Measurements from ENCODE around the gene ECSCR. TPM values are rescaled to one million over a fixed set of nuclear protein-coding genes. Genes with fewer than 3 reads are reported as not detected.
"Not testable (repeated sequence)": the region's sequence is repeated elsewhere in the genome, so short reads cannot be mapped to it uniquely, and the experiment has no call there.

The ECSCR gene, protein sequence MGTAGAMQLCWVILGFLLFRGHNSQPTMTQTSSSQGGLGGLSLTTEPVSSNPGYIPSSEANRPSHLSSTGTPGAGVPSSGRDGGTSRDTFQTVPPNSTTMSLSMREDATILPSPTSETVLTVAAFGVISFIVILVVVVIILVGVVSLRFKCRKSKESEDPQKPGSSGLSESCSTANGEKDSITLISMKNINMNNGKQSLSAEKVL
- 1 to 10 TPM in 1 of 2 experiments, under 1 TPM in 1; 0.55 to 1.2 TPM for total RNA-seq

DNA sequence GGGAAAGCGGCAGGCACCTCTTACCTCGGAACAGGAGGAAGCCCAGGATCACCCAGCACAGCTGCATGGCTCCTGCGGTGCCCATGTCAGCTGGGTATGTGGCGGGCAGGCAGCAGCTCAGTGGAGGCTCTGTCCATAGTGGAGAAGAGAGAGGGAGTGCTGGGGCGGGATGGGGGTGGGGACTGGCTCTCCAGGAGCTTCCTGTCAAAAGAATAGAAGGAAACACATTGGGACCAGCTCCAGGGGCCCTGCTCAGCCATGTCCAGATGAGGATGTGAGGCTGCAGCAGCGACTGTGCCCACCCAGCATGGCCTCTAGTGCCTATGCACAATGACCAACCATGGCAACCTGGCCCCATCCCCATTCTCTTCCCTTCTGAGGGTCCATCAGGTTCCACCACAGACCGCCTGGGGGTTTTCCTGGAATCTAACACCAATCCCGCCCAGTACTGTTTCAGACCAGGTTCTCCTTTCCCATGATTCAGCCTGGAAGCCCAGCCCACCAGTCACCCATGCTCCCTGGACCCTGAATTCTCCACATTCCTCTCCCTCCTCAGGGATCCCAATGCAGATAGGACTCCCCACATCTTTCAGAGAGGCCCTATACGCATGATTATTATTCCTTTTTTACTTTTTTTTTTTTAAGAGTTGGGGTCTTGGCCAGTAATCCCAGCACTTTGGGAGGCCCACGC, at the start of gene ECSCR:
Gene ECSCR (minus strand): TSS at position 158 of the 691 bp plus-strand sequence. CDS start 73 bp downstream, at position 85.
- ChIA-PET POLR2A (interaction anchor here (0.5 to 0.8 kb wide), 2 partner anchors 8 to 20 kb away, joined by 3 to 4 read pairs; partner anchors contain the start of gene STING1), CTCF (interaction anchor here (1.0 kb wide), 1 partner anchor 49 kb away, joined by 3 read pairs; no protein-coding TSS in a partner anchor)

DNA sequence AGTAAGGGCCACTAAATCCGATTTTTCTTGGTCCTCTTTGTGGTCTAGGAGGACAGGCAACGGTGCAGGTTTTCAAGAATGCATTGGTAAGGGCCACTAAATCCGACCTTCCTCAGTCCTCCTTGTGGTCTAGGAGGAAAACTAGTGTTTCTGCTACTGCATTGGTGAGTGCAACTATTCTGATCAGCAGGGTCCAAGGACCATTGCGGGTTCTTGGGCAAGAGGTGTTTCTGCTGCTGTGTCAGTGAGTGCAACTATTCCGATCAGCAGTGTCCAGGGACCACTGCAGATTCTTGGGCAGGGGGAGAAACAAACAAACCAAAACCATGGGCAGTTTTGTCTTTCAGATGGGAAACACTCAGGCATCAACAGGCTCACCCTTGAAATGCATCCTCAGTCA, 42.2 kb upstream of the ECSCR start:
- POLR2A ChIA-PET, CTCF ChIA-PET: not testable (repeated sequence)

DNA sequence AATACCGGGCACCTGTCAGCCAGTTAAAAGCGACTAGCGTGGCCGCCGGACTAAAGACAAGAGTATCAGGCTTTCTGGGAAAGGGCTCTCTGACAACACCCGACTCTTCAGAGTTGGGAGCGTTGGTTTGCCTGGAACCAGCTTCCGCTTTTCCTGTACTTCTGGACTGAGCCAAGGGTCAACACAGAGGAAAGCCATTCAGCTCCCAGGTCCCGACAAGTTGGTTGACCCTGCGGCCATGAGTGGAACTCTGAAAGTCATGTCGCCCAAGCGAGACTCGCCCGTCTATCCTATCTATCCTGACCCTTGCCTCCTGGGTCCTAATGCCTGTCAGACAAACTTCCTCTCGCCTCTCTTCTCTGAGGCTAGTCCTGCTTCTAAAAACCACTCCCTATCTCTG, 41.3 kb upstream of the ECSCR start:
- POLR2A ChIA-PET, CTCF ChIA-PET: not testable (repeated sequence)

DNA sequence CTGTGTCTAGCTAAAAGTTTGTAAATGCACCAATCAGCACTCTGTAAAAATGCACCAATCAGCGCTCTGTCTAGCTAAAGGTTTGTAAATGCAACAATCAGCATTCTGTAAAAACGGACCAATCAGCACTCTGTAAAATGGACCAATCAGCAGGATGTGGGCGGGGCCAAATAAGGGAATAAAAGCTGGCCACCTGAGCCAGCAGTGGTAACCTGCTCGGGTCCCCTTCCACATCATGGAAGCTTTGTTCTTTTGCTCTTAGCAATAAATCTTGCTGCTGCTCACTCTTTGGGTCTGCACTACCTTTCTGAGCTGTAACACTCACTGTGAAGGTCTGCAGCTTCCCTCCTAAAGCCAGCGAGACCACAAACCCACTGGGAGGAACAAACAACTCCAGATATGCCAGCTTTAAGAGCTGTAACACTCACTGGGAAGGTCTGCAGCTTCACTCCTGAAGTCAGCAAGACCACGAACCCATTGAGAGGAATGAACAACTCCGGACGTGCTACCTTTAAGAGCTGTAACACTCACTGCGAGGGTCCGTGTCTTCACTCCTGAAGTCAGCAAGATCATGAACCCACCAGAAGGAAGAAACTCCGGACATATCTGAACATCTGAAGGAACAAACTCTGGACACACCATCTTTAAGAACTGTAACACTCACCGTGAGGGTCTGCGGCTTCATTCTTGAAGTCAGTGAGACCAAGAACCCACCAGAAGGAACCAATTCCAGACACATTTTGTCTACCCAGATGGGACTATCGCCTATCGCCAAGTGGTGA, 40.7 kb upstream of the ECSCR start:
- POLR2A ChIA-PET, result interaction anchor here (0.7 kb wide), 1 partner anchor 158 kb away, joined by 6 read pairs; no protein-coding TSS in a partner anchor
- CTCF ChIA-PET, result interaction anchor here (1.2 kb wide), 2 partner anchors 10 to 33 kb away, joined by 3 to 4 read pairs; partner anchors contain the start of gene SMIM33

DNA sequence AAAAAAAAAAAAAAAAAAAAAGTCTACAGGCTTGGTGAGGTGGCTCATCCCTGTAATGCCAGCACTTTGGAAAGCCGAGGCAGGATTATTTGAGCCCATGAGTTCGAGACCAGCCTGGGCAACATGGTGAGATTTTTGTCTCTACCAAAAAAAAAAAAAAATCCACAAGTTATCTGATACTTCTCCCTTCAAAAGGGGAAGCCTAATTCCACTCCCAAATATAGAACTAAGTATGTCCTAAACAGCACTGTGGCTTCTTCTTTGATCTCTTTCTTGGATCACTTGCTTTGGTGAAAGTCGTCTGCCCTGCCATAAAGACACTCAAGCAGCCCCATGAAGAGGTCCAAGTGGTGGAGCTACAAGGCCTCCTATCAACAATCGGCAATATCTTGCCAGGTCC, 38.8 kb upstream of the ECSCR start:
- POLR2A ChIA-PET, result no interaction called here

DNA sequence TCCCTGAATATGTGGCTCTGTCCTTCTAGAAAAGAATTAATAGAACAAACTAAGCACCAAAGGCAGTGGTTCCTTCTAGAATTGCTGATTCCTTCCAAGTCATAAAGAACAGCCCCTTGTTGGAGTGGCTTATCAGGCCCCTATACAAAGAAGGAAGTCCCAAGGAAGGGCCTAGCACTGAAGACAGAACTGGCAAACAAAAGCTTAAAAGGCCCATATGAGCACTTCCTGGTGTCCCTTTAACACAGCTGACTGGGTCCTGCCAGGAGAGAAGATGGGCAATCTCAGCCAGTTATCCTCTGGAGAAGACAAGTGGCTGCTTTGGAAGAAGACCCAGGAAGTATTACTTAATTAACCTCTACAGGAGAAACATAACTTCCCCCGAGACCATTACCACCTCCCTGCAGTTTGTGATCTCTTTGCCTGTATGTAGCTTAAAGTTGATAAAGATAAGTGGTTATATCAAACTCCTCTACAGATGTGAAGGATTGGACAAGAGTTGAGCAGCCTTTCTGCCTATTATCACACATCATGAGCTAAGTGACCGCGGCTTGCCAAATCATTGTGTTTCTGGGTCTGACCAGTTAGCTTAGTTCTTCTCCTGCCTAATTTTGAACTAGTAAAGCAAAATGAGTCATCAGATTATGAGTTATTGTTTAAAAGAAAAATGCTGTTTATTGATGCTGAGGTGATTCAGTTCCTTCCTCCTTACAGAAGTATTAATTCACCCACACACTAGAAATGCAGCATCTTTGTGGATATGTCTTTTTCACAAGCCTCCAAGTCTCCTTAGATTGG, 33.3 kb upstream of the ECSCR start:
- POLR2A ChIA-PET, result interaction anchor here (0.6 to 1.2 kb wide), 4 partner anchors 13 to 97 kb away, joined by 3 to 5 read pairs (median 4); partner anchors contain the start of genes DNAJC18 and STING1

More for the DNA sequence above, 38.8 kb upstream of the ECSCR start:
- CTCF ChIA-PET, result no interaction called here

DNA sequence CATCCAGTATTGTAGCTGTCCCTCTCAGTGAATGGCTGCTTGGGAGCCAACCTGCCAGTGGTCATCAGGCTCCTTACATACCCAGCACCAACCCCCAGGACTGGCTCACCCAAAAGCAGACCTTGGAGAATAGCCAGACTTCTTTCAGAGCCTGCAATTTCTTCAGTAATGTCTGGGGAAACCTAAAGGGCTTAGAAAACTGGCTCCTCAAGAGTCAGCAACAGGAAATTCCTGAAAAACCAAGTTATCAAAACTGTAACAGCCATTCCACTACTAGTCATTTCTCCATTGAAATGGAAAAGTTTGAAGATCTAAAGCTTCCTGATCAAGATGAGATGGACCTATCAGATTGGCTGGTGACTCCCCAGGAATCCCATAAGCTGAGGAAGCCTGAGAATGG, 32.3 kb upstream of the ECSCR start:
- CTCF ChIA-PET, result interaction anchor here (0.6 kb wide), 1 partner anchor 11 kb away, joined by 5 read pairs; no protein-coding TSS in a partner anchor
- POLR2A ChIA-PET, result no interaction called here

More for the DNA sequence above, 33.3 kb upstream of the ECSCR start:
- CTCF ChIA-PET, result interaction anchor here (1.2 kb wide), 1 partner anchor 73 kb away, joined by 3 read pairs; no protein-coding TSS in a partner anchor

DNA sequence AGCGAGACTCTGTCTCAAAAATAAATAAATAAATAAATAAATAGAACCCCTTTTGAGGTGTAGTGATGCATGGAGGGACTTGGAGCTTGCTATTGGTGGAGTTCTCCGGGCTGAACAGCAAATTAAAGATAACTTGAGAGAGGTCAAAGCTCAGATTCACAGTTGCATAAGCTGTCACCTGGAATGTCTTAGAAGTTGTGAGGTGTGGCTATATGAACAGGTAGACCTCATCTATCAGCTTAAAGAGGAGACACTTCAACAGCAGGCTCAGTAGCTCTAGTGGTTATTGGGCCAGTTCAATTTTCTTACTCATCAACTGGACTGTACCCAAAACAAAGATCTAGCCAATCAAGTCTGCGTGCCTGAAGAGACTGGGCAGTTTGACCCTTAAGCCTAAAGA, 31.7 kb upstream of the ECSCR start:
- CTCF ChIA-PET, result interaction anchor here (0.6 to 1.1 kb wide), 2 partner anchors 9 to 10 kb away, joined by 4 to 5 read pairs; no protein-coding TSS in a partner anchor
- POLR2A ChIA-PET, result no interaction called here

DNA sequence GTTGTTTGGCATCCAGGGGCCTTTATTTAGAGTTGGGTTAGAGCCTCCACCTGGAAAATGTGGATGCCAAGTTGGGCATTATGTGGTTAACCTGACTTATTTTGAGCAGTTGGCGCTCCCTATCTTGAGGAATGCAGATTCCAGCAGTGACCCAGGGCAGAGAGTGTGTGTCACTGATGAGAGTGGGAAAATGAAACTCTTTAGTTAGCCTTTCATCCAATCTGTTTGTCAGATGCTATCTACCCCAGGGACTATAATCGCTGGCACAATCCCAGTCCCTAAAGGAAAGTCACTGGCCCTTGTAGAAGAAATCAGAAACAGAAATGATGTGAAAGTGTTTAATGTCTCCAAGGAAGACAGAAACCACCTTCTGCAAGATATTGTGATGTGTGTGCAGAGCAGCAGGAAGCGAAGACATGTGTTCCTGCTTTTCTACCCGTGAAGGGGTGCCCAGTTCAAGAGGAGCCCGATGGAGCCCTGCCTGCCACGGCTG, 30.2 kb upstream of the ECSCR start:
- CTCF ChIA-PET, result no interaction called here
- POLR2A ChIA-PET, result no interaction called here

DNA sequence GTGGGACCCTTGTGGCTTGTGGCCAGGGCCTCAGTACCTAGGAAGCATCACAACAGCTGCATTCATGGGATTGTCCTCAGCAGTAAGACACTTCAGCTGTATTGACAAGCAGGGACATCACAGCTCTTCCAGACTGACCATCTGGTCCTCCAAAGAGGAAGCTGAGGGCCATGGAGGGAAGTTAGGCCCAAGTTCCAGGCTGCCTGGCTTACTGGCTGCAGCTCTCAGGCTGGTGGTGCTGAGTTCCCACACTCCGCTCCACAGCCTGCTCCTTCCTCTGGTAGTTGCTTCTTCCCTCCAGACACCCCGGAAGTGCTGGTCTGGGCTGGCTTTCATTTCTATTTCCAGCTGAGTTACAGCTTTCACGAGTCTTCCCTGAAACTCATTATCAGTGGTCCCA, 25.7 kb upstream of the ECSCR start:
- ChIA-PET POLR2A (no interaction called here), CTCF (no interaction called here)

DNA sequence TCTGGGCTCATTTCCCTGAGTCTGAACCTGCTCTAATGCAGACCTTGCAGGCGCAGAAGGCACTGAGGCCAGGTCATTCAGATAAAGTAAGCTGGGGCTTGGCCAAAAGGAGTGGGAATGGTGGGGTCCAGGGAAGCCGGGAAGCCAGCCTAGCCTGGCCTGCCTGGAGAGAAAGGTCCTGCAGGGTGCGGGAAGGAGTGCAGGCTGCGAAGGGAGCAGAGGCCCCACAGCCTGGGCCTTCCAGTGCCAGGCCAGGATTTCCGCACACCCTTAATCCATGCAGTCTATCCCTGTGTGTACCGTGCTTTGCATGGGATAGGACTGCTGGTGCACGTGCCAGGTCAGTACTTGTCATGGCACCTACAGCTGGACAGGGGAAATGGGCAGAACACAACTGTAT, 23.7 kb upstream of the ECSCR start:
- ChIA-PET POLR2A (interaction anchor here (1.2 kb wide), 1 partner anchor 96 kb away, joined by 4 read pairs; the partner anchor contains the start of gene MZB1), CTCF (no interaction called here)

DNA sequence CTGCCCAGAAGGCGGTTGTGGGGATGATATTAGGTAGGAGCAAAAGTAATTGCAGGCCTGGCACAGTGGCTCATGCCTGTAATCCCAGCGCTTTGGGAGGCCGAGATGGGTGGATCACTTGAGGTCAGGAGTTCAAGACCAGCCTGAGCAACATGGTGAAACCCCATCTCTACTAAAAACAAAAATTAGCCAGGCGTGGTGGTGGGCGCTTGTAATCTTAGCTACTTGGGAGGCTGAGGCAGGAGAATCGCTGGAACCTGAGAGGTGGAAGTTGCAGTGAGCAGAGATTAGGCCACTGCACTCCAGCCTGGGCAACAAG, 20.3 kb upstream of the ECSCR start:
- POLR2A ChIA-PET, result interaction anchor here (0.9 to 2.7 kb wide), 9 partner anchors 10 to 92 kb away, joined by 3 to 19 read pairs (median 6); partner anchors contain the start of genes DNAJC18, SMIM33 and UBE2D2
- CTCF ChIA-PET, result interaction anchor here (1.3 to 3.4 kb wide), 10 partner anchors 9 to 90 kb away, joined by 3 to 17 read pairs (median 6); partner anchors contain the start of gene DNAJC18

DNA sequence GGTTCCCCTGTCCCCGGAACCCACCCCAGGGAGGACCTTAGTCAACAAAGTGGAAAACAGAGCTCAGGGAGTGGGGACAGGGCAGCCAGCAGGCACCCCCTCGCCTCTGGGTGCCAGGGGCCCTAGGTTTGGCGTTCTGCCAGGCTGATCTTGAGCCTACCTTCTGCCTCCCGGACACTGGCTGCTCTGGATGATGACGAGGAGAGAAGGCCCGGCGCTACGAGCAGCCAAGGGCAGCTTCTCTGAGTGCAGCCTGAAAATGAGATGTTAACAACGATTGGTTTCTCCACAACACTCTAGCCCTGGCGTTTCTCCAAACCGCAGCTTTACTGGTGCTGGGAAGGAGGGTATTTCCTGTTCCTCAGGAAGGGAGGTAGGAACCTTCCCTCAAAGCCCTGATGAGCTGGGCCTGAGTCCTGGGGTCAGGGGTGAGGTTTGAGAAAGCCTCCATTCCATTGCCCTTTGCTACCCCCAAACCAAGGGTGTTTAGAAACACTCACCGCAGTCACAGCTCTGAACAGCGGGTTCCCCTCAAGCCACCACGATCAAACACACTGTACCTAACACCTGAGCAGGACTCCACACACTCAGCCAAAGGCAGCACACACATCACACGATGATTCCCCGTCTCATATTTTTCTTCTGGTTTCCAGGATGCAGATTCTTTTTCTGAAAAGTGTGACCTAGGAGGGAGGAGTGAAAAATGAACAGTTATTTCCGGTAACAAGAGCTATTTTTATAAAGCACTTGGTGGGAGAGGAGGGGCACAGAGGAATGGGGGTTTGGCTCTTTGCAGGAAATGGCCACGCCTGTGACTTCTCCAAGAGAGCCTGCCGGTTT, 19.7 kb upstream of the ECSCR start, which contains the start of gene STING1:
Gene STING1 (minus strand): TSS at position 709 of the 840 bp plus-strand sequence. CDS start 1,054 bp downstream, outside the sequence.
- POLR2A ChIA-PET, result interaction anchor here (0.8 to 2.7 kb wide), 13 partner anchors 9 to 92 kb away, joined by 3 to 19 read pairs (median 5); partner anchors contain the start of genes DNAJC18, ECSCR, SMIM33 and SPATA24
- CTCF ChIA-PET, result interaction anchor here (0.5 to 3.4 kb wide), 14 partner anchors 9 to 148 kb away, joined by 3 to 17 read pairs (median 5); partner anchors contain the start of gene DNAJC18

DNA sequence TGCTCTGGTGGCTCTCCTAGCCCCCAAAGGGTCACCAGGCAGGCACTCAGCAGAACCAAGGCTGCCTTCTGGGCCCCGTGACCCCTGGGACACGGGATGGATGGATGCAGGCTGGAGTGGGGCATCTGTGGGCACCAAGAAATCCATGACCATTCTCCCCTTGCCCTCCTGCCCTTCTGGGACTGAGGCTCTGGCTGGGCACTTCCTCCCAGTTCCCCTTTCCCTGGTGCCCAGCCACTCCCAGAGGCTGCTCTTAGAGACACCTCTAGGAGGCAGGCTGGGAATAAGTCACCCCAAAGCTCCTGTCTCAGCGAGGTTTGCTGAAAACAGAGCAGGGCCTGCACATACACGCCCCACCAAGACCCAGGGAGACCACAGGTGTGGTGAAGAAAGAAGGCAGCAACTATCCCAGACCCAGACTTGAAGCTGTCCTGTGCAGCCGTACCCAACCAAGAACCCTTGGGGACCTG, 19.1 kb upstream of the ECSCR start:
- CTCF ChIA-PET, result interaction anchor here (0.8 to 3.4 kb wide), 13 partner anchors 8 to 88 kb away, joined by 3 to 17 read pairs (median 5); partner anchors contain the start of gene DNAJC18
- POLR2A ChIA-PET, result interaction anchor here (0.8 to 2.7 kb wide), 11 partner anchors 9 to 80 kb away, joined by 3 to 19 read pairs (median 6); partner anchors contain the start of genes DNAJC18, SMIM33, SPATA24 and UBE2D2

DNA sequence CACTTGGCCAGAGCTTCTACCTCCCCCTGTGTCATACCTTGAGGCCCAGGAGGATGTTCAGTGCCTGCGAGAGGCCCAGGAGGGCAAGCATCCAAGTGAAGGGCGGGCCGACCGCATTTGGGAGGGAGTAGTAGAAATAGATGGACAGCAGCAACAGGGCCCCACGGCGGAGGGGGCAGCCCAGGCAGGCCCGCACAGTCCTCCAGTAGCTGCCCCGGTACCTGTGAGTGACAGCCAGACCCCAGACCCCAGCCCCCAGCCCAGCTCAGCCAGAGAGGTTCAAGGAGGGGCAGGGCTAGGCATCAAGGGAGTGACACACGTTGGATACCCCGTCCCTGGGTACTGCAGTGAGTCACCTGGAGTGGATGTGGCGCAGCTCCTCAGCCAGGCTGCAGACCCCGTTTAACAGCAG, 18.6 kb upstream of the ECSCR start:
- CTCF ChIA-PET, result interaction anchor here (0.8 to 3.4 kb wide), 8 partner anchors 17 to 59 kb away, joined by 3 to 17 read pairs (median 7); partner anchors contain the start of gene DNAJC18
- POLR2A ChIA-PET, result interaction anchor here (0.8 to 2.7 kb wide), 4 partner anchors 8 to 79 kb away, joined by 7 to 19 read pairs (median 8); partner anchors contain the start of gene DNAJC18

DNA sequence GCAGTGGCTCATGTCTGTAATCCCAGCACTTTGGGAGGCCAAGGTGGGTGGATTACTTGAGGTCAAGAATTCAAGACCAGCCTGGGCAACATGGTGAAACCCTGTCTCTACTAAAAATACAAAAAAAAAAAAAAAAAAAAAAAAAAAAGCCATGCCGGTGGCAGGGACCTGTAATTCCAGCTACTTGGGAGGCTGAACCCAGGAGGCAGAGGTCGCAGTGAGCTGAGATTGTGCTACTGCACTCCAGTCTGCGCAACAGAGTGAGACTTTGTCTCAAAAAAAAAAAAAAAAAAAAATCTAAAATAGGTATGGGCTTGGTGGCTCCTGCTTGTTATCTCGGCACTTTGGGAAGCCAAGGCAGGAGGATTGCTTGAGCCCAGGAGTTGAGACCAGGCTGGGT, 17.2 kb upstream of the ECSCR start:
- ChIA-PET POLR2A (interaction anchor here (0.6 kb wide), 1 partner anchor 9 kb away, joined by 3 read pairs; no protein-coding TSS in a partner anchor), CTCF (interaction anchor here (0.6 to 1.2 kb wide), 4 partner anchors 18 to 216 kb away, joined by 3 read pairs; no protein-coding TSS in a partner anchor)

Data from activated CD8-positive, alpha-beta memory T cell treated with anti-CD3 and anti-CD28 coated beads for 36 hours (primary cell).